GM19099 (cell line): Measurements from ENCODE around the gene XRN1.

ENCODE experiments used
- POLR2A ChIP-seq: IDR thresholded peaks from 3 replicates; pipeline ENCODE4 v1.6.1; 2011; ENCODE audit warnings: low read depth; ENCODE audit not compliant: insufficient read length; ENCODE audit errors: extremely low read depth

The XRN1 gene

DNA sequence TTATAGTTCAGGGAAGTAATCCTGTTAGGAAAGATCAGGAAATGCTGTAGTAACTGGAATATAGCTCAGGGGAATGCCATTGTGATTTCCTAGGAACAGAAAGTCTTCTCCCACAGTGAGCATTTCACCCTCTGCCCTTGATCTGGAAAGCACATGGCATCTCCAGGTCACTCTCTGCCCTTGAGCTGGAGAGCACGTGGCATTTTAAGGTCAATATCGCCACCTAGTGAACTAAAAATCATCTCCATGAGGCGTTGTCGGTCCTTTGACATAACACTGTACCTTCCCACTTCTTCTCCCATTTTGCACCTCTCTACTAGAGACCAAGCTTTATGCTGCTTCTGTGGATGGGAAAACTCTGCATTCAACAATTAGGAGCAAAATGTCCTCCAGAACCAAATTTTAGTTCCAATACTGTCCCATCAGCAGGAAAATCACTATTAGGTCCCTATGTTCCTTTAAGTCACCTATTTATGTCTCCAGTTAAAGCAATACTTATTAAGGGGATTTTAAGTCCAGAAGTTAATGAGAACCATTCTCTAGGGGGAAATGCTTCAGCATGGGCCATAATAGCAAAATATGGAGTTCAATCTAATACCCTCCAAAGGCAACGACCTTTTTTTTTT lies 167.8 kb downstream of the XRN1 start:
- TF ChIP-seq POLR2A, result no peak

DNA sequence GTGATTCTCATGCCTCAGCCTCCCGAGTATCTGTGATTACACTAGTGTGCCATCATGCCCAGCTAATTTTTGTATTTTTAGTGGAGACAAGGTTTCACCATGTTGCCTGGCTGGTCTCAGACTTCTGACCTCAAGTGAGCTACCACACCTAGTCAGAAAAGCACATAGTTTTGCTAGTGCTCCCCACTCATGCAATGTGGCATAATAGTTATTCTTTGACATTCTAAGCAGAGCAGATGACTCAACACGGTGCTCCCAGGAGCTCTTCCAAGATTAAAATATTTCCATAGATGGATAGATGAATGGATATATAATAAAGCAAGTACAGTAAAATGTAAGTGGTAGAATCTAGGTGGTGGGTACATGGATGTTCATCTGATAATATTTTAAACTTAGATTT lies 169.4 kb downstream of the XRN1 start:
- TF ChIP-seq POLR2A, result no peak

DNA sequence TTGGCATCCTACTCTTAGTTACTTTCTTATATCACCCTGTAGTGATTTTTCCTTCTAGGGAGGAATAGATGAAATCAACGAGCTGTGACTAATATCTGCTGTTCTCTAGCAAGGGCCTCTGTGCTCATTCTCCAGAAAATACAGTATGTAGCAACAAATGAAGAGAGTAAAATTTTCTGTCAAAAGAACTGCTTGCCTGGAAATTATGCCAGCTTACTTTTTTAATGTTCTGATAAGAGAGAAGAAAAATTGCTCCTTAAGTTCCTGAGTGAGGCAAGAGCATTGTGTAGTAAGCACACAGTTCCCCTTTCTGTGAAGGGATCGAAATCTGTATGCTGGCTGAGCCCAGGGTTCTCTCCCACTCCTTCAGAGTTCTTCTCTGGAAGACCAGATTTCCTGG lies 171.1 kb downstream of the XRN1 start:
- no peak for TF ChIP-seq POLR2A

- TF ChIP-seq POLR2A, result no peak
These were observed 172.0 kb downstream of the XRN1 start for GRCh38 chr3:142275856-142276255.

- no peak for TF ChIP-seq POLR2A
These were observed 172.9 kb downstream of the XRN1 start for GRCh38 chr3:142274908-142275307.

DNA sequence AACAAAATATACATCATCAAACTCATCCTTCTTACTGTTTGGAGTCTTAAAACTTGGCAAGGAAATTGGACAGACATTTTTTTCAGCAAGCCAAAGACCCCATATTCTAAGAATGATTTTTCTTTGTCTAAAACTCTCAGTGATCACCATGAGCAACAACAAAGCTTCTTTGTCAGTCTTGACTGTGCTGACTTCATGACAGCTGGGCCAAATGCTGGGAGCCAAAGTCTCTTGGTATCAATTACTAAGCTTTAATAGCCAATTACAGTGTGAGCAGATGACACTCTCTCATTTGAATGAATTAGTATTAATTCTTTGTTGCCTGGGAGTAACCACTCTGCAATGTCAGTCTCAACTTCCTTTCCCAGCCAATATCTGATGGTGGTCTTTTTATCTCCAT lies 174.3 kb downstream of the XRN1 start:
- no peak for TF ChIP-seq POLR2A

- no peak for TF ChIP-seq POLR2A
These were observed 175.5 kb downstream of the XRN1 start for GRCh38 chr3:142272200-142272891.

DNA sequence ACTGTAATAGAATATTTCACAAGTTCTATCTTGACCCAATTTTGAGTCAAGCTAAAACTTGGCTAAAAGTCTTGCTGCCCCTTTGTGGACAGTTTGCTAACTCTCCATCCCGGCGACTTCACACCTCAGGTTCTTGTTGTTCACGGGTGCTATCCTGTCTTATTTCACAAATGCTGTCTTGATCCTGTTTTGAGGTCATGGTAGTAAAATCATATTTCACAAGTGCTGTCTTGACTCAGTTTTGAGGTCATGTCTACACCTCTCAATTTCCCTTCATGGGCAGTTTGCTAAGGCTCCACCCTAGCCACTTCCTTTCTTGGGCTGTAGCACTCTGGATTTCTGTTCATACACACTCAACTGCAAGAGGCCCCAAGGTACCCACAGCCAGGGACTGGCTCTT lies 177.4 kb downstream of the XRN1 start:
- no peak for TF ChIP-seq POLR2A

DNA sequence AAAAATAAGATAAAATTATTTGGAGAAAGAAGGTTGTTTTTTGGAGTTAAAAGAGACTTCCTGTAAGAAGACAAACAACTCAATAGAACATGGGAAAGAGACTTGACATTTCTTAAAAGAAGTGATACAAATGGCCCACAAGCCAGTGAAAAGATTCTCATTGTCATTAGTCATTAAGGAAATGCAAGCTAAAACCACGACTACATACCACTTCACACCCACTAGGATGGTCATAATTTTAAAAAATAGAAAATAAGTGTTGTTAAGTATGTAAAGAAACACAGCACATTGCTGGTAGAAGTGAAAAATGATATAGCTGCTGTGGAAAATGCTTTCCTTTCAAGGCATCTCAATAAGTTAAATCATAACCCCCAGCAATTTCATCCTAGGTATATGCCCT lies 178.1 kb downstream of the XRN1 start:
- TF ChIP-seq POLR2A, result no peak

DNA sequence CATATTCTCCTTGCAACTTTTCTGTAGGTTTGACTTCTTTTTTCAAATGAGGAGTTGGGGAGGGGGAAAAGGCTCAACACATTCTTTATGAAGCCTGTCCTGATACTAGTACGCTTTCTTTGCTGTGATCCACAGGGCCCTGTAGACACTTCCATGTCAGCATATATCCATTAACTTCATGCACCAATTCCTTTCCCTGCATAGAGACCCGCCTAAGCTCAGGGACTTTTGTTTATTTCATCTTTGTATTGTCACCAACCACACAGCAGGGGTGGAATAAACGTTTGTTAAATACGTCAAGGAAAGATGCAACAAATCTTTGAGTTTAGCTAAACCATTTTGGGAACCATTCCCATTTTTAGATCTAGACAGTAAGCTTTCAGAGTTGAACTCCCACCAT lies 179.4 kb downstream of the XRN1 start:
- no peak for TF ChIP-seq POLR2A

DNA sequence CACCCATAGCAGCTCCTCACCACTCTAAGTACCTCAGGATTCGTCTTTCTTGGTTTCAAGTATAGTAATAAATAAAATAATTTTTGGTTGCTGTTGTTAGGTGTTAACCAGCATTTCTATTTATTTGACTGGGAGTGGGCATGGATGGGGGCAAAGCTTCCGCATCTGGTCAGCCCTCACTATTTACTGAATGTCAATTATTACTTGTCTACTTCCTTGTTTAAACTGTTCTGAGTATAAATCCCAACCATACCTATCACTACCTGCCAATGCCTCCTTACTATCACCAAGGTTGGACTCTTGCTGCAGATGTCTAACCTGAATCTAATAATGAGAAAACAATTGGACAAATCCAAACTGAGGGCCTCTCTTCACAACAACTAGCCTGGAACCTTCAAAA lies 180.6 kb downstream of the XRN1 start:
- no peak for TF ChIP-seq POLR2A

DNA sequence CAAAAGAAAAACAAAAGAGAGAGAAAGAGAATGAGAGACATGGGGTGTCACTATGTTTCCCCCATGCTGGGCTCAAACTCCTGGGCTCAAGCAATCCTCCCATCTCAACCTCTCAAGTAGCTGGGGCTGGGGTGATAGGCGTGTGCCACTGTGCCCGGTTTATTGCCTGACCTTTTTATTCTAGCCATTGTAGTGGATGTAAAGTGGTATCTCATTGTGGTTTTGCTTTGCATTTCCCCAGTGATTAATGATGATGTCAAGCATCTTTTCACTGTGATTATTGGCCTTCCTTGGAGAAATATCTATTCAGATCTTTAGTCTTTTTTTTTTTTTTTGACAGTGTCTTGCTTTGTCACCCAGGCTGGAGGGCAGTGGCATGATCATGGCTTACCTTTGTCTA lies 184.7 kb downstream of the XRN1 start:
- TF ChIP-seq POLR2A, result no peak

GRCh38 chr3:142259359-142259758 lies 188.5 kb downstream of the XRN1 start:
- TF ChIP-seq POLR2A, result no peak

GRCh38 chr3:142256712-142257333 lies 191.0 kb downstream of the XRN1 start:
- TF ChIP-seq POLR2A, result no peak
